GM04503 (cell line): ENCODE data around the gene NPDC1.

Experiments used
- DNase-seq: peaks from one replicate; pipeline ENCODE4 v3.0.0-alpha.2; 2012; ENCODE audit warnings: low read depth

The NPDC1 gene

DNA sequence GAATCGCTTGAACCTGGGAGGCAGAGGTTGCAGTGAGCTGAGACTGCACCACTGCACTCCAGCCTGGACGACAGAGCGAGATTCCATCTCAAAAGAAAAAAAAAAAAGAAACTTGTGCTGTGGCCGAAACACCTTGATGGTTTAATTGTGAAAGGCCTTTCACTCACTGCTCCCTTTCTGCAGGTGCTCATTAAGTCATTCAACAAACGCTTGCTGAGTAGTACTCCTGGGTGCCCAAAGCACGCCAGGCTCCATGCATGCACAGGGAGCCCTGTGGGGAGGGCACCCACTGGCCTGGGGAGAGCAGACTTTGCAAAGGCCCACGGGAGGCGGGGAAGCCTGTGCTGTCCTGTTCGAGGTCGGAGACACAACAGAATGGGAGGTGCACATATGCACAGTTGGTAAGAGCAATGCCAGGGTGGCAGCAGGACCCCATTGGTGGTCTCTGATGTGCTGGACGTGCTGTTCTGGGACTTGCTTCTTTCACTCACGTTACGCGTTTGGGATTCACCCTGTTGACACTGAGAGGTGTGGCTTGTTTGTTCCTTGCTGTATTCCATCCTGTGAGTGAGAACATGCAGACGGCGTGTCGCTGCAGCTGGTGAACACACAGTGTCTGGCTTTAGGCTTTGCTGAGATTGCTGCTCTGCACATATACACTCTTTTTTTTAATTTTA, 10.9 kb upstream of the NPDC1 start:
- DNase-seq, result no peak

DNA sequence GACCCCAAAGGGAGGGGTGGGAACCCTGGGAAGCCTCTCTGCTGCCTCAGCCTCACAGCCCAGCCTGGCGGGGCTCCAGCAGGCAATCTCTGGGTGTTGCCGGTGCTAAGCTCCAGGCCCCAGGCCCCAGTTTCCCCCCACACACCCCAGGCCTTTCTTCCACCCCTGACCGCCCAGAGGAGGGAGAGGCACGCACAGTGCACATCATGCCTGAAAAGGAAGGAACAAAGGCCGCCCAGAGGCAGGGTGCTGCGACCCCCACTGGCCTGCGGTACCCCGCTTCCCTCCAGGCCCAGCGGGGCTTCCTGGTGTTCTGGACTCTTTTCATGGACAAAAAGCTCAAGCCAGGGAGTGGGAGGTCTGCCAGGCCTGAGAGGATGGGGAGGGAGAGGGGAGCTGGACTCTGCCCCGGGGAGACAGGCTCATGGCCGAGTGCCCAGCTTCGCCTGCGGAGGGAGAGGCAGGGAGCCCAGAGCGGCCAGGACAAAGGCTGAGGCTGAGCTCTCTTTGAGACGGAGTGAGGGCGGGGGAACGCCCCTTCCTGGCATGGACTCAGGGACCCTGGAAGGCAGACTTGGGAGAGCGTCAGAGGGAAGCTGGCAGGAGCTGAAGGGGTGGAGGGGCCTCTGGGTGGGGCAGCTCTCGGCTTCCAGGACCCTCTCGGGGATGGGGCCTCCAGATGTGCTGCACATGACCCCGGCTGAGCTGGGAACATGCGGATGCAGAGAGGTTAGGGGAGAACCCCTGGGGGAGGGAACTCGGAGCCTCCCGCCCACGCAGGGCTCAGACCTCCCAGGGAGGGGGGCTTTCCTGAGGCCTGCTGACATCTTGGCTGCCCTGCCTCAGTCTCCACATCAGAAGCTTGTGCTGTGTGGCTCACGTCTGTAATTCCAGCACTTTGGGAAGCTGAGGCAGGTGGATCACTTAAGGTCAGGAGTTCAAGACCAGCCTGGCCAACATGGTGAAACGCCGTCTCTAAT, 9.7 kb upstream of the NPDC1 start:
- no peak for DNase-seq

DNA sequence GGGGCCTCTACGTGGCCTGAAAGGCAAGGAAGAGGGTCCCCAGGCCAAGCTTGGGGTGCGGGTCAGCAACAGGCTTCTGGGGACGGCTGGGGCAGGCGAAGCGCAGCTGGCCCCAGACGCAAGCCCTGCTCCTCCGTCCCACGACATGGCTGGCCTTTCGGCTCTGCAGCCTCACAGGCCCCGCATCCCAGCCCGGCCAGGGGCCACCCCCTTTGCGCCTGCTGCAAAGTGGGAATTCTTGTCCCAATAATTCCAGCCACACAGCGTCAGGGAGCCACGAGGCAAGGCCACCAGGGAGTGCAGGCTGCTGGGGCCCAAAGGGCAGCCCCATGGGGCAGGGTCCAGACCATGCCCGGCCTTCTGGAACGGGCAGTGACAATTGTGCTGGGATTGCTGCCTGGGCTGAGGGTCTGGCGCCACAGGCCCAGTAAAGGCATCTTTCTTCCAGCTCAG, 9.0 kb upstream of the NPDC1 start:
- DNase-seq, result no peak

DNA sequence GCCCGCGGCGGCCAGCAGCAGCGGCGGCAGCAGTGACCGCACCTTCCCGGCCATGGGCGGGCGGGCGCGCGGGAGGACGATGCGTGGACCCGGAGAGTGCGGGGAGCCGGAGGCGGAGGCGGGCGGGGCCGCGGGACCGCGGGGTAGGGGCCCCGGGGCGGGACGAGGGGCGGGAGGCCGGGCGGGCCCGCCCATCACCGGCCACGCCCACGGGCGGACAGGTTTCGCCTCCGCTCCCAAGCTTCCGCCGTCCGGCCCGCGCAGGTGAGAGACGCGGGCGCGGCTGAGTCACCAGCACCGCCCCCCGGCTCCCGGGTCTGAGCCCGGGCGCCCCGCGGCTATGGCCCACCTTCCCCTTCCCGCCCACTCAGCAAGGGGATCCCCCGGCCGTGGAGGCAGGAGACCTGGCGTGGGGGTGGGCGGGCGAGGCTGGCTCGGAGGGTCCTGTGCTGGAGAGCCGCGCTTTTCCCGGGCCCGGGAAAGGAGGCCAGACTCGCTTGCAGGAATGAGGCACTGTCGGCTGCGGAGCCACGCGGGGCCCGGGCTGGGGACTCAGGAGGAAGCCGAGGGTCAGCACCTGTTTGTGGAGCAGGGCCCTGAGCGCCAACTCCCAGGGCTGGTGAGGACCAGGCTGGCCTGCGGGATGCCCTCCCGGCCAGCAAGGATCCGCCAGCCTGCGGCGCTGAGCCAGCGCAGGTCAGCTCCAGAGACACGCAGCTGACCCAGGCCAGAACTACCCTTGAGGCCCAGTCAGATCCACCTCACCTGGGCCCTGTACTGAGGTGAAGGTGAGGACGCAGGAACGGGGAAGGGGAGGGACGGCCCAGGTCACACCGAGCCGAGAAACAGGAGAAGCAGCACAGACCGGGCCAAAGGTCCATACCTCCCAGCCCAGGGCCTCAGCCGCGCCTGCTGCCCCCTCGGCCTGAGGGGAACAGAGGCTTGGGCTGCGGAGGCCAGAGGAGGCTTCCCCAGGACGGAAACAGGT, 8.3 kb upstream of the NPDC1 start, which contains the start of gene ENTPD2:
TSS of gene ENTPD2 (minus strand) at position 118 of the 988 bp plus-strand sequence. CDS start at position 54, 64 bp downstream.
- no peak for DNase-seq

DNA sequence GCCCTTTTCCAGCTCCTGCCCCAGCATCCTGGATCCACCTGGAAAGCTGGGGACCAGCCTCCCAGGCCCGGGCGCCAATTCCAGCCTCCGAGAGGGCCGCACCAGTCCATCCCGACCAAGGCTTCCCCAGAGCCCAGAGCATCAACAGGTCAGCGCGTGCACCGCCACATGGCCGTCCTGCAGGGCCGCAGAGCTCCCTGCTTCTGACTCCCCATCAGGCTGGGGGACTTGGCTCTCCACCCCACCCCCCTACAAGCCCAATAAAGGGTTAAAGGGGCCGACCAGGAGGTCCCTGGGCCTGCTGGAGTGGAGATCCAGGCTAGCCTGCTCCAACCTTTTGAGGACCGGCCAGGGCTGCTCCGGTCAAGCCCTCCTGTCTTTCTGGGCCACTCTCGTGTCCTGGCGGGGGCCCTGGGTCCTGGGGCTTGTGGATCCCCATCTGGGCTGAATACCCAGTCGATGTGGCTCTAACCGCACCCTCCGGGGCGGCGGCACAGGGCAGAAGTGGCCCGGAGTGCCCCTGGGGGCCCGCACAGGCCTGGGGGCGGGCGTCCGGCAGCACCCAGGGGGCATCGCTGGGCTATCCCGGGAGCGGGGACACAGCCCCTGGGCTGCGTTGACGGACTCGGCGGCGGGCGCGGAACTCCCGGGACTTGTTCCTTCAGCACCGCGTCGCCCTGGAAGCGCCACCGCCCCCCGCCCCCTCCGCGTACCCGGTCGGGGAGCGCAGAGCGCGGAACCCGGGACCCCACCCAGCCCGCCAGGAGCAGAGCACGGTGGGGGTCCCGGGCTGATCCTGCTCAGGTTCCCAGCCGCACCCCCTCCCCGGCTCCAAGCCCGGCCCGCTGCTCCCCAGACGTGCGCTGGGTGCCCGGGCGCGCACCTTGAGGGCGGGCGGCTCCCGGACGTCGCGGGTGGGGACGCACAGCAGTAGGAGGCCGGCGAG, 7.3 kb upstream of the NPDC1 start:
- DNase-seq, result no peak

DNA sequence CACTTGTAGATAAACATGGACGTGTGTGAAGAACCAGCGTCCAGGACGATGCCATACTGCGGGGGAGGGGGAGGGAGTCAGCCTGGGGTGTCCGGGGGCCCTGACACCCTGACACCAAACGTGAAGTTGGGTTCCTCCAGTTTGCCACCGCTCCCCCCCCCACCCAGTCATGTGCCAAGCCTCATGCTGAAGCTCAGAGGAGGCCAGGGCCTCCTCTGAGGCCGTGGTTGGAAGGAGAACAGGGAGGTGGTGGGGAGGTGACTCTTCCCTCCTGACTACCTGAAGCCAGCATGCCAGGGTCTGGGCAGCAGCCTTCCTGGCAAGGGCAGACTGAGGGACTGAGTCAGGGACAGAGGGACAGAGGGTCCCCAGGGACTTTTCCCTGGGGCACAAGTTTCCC, 6.3 kb upstream of the NPDC1 start:
- DNase-seq, result no peak

DNA sequence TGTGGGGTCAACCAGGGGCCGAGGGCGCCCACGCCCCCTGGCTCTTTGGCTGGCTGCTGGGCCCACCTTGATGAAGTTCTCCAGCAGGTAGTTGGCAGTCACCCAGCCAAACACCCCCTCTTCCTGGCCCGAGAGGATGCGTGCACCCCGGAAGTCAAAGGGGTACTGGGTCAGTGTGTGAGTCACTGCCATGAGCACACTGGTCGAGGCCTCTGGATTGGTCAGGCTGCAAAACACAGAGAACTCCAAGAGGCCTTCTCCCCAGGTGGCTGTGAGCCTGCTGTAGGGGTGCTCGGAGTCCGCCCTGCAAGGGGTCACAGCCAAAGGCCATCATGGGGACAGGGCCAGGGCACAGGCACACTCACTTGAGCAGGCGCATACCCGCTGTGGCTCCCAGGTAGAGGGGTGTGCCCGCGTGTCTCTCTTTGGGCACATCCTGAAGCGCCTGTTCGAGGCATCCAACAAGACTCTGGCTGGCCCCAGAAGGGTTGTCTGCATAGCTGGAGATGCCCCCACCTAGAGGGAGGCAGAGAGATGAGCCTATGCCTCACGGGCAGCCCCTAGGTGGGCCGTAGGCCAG, 5.3 kb upstream of the NPDC1 start:
- no peak for DNase-seq

DNA sequence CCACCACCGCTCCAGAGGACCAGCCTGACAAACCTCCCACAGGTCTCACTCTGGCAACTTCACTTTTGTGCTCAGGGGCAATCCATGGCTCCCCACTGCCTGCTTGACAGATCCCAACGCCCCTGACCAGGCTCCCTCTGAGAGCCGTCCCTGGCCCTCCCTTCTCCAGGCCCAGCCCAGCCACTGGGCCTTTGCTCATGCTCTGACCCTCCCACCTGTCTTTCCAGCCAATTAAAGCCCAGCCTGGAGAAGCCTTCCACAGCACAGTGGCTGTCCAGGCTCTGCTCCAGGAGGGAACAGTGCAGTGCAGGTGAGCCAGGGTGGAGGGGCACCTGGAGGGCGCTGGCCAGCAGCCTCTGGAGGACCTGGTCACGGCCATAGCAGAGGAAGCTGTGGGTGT, 4.6 kb upstream of the NPDC1 start:
- no peak for DNase-seq

DNA sequence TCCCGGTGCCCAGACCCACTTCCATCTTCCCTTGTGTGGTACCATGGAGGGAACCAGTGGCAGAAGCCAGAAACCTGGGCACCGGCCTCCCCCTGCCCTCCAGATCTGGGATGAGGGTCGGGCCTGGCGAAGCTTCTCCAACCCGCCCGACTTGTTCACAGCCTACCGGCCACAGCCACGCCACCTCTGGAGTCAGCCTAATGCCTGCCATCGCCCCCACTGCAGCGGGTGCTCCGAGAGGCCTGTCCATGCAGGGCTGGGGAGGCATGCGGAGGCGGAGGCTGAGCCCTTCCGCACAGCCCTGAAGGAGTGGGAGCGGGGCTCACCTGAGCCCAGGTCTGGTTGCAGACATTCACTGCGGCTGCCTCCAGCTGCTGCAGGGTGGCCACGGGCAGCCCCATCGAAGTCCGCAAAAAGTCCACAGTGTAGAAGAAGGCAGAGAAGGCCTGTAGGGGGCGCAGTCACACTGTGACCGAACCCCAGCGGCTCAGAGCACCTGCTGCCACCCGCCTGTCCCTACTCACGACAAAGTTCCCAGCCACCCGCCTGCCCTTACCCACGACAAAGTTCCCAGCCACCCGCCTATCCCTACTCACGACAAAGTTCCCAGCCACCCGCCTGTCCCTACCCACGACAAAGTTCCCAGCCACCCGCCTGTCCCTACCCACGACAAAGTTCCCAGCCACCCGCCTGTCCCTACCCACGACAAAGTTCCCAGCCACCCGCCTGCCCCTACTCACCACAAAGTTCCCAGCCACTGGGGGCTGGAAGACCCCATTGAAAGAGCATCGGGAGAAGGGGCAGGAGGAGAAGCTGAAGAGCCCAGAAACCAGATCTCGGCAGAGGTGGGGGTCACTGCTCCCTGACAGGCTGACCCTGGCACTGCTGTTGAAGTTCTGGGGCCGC, 3.8 kb upstream of the NPDC1 start:
- DNase-seq, result no peak

DNA sequence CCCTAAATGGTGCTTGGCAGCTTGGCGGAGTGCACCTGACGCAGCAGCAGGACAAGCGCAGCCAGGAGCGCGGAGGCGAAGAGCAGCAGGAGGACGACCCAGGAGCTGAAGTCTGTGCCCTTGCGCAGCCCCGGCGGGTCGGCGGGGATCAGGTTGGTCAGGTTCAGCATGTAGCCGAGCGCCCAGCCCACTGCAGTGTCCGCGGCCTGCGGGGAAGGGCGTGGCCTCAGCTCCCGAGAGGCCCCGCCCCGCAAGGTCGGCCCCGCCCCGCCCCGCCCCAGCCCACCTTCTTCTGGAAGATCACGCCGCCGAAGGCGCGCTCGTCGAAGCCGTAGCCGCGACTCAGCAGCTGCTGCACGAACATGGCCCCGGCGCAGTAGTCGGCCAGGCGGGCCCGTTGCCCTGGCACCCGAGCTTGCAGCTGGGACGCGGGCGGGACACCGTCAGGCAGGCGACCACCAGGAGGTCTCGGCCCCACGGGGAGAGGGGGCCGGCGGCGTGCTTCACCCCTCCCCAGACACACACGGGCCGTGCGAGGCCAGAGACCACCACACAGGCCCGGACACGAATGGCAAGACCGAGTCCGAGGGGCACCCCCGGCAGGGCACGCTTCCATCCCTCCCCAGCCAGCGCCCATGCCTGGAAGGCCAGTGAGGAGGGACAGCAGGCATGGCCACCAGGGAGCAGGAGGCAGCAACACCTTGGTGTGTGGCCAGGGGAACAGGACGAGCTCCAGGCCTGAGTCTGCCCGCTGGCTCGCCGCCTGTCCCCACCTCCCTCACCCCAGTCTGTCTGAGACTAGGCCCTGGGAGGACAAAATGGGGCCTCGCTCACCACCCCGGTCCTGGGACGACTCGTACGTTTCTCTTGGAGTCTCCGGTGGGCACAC, 2.9 kb upstream of the NPDC1 start:
- DNase-seq, result no peak

DNA sequence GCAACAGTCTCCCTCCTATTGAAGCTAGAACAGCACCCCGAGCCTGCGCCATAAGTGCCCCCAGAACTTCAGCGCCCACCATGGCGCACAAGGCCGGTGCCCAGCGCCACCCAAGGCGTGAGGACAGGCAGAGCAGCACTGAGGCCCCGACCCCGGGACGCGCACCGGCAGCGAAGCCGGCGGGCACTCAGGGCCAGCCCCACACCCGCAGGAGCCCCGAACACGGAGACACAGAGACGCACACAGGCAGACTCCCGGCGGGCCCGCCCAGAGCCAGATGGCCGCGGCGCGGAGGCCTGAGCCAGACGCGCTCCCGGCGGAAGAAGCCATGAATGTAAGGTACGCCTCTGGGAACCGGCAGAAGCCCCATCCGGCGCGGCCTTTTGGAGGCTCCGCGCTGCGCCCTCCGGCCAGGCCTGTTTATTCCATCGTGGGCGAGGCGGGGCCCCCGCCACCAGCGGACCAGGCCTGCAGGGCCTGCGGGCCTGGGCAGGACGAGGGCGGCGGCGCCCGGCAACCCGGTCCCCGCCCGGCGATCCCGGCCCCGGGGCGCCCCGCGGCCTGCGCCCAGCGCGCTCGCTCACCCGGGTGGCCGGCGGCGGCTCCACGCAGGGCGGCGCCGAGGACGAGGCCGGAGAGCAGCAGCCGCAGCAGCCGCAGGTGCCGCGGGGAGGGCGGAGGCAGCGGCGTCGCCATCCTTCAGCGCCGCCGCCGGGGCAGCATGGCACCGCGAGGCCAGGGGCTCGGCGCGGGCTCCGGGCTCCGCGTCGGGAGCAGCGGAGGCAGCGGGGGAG, 486 bp downstream of the NPDC1 start:
- no peak for DNase-seq

DNA sequence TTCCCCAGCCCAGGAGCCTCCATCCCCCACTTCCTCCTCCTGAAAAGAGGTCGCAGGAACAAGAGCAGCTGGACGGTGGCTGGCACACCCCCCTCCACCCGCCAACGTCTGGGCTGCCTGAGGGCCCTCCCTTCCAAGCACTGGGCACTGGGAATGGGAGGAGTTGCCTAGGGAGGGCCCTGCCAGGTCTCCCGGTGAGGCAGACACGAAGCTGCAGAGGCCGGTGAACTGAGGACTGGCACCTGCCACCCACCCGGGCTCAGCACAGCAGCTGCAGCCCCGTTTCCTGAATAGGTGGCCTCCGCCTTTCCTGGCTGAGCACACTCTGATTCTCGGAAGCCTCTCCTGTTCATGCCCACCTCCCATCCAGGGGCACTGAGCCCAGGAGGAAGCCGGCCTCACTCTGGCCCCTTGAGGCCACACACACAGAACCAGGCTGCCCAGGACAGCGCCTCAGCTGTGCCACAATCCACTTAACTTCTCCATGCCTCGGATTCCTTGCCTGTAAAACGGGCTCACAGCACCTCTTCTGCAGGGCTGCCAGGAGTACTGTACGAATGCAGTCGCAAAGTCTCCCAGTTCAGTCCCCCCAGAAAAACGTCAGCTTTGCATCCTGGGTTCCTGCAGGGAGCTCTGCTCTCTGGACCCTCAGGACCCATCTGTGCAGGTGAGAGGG, 1.3 kb downstream of the NPDC1 start:
- no peak for DNase-seq

DNA sequence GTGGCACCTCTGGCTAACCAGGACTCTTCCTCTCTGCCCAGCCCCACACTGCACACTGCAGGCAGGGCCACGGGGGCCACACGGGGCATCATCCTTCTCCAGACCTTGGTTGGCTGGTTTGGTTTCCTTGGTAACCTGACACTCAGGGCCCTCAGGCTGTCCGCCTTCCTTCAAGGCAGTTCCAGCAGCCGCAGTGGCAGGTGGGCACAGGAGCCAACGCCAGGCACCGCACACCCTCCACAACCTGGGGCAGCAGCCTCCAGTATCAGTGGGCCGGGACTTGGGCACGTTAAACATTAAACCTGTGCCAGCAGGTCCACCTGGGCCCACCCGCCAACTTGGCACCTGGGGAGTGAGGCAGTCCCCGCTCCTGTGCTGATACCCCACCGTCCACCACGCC, 1.9 kb downstream of the NPDC1 start:
- DNase-seq, result no peak

DNA sequence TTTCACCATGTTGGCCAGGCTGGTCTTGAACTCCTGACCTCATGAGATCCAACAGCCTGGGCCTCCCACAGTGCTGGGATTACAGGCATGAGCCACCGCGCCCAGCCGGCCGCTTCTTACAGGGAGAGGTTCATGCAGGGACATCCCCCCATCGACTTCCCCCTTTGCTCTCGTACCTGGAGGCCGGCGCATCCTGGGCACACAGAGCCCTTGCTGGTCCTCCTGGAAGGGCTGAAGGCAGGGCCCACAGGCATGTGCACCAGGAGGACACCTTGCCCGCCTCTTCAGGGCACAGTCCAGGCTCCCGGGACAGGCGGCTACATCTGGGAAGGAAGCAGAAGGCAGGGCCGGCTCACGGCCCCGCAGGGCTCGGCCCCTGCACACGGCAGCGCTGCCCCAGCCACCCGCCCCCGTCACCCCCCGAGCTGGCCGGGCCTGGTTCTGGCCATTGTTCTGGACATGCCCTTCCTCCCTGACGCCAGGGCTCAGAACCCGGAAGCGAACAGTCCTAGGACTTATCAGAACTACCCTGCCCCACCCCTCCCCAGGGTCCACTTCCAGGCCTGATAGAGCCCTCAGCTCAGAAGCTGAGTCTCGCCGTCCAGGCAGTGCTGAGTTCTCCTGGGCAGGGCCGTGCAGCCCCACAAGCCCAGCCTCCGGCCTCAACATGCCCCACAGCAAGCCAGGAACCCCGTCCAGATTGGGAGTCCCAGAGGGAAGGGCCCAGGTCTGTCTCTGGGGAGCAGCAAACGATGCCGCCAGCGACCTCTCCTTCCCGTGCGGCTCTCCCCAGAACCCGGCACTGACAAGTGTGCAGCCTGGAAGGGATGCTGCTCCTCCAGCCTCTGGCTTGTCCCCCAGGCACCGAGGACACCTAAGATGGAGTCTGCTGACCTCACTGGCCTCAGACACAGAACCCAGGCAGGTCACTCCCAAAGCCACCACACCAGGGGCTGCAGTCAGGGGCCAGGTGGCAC, 2.9 kb downstream of the NPDC1 start:
- DNase-seq, result no peak

DNA sequence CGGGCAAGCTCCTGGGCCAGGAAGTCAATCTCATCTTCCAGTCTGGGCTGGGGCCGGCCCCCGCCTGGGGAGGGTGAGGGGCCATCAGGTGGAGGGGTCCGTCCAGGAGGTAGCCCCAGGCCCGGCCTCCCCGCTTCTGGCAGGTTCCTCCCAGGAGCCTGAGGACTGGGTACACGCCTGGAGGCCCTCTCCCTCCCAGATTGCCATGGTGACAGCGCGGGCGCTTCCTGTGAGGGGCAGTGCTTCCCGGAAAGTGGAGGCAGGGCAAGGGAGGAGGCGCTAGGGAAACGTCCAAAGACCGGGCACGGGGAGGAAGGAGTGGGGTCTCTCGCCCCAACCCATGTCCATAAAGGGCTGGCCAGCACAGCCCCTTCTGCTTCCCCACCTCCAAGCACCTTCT, 4.9 kb downstream of the NPDC1 start:
- no peak for DNase-seq

DNA sequence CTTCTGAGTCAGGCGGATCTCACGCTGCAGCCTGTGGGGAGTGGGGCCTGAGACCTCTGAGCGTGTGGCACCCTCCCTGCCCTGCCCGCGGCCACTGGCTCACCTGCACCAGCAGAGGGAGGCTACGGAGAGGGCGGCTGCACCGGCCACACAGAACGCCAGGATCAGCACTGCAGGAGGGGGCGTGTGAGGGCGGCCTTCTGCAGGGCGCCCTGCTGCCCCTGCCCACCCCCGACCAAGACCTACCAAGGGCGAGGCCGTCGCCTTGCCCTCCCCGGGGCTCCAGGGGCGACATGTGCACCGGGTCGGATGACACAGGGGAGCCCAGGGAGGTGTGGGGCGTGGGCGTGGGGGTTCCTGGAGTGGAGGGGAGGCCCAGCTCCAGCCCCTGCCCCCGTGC, 5.4 kb downstream of the NPDC1 start:
- DNase-seq, result no peak
